HG02759 (cell line): ENCODE measurements around the gene IL31.
A peak's percentile ranks its signal among the peaks of the same experiment; 100 is the strongest.
"Not testable (repeated sequence)": the region's sequence is repeated elsewhere in the genome, so short reads cannot be mapped to it uniquely, and the experiment has no call there.

Source experiments
- ATAC-seq: cut with Tn5 transposase; IDR thresholded peaks from one replicate; pipeline ENCODE4 v1.9.1; 2021; ENCODE audit warnings: mild to moderate bottlenecking, moderate library complexity; ENCODE audit not compliant: unreplicated experiment

The IL31 gene

GRCh38 chr12:122174155-122174845, at the start of gene IL31:
TSS of gene IL31 (minus strand) at chr12:122174221. CDS start at chr12:122174172, 49 bp downstream.
- ATAC-seq: no peak

- ATAC-seq: no peak
Measured at GRCh38 chr12:122216445-122216844, 42.4 kb upstream of the IL31 start.

GRCh38 chr12:122215771-122216170, 41.8 kb upstream of the IL31 start:
- no peak for ATAC-seq

GRCh38 chr12:122208073-122208820, 34.2 kb upstream of the IL31 start:
- ATAC-seq: no peak

- no peak for ATAC-seq
Measured at GRCh38 chr12:122207391-122207790, 33.4 kb upstream of the IL31 start.

- no peak for ATAC-seq
Measured at GRCh38 chr12:122206976-122207375, 33.0 kb upstream of the IL31 start.

GRCh38 chr12:122206111-122206881, 32.3 kb upstream of the IL31 start:
- ATAC-seq: no peak

- ATAC-seq: no peak
Measured at GRCh38 chr12:122205053-122205925, 31.3 kb upstream of the IL31 start.

GRCh38 chr12:122204167-122205052, 30.4 kb upstream of the IL31 start:
- peak; percentile 20 for ATAC-seq

- peak; percentile 56 for ATAC-seq
Measured at GRCh38 chr12:122203301-122204166, 29.5 kb upstream of the IL31 start, which contains the start of gene B3GNT4. TSS of gene B3GNT4 (plus strand) at chr12:122203709. CDS start at chr12:122204619, 910 bp downstream.

GRCh38 chr12:122202811-122203210, 28.8 kb upstream of the IL31 start:
- ATAC-seq: not testable (repeated sequence)

- ATAC-seq: no peak
Measured at GRCh38 chr12:122202017-122202416, 28.0 kb upstream of the IL31 start.

GRCh38 chr12:122201381-122201780, 27.4 kb upstream of the IL31 start:
- no peak for ATAC-seq

GRCh38 chr12:122200541-122201175, 26.6 kb upstream of the IL31 start:
- ATAC-seq: no peak

- ATAC-seq: no peak
Measured at GRCh38 chr12:122199484-122200355, 25.7 kb upstream of the IL31 start.

GRCh38 chr12:122197612-122197966, 23.6 kb upstream of the IL31 start:
- ATAC-seq: no peak

GRCh38 chr12:122195405-122195804, 21.4 kb upstream of the IL31 start:
- no peak for ATAC-seq
